GM21786 (cell line): ENCODE data around the gene ZNF429.
"Not testable (repeated sequence)": the region's sequence is repeated elsewhere in the genome, so short reads cannot be mapped to it uniquely, and the experiment has no call there.

Source experiments
- ATAC-seq: cut with Tn5 transposase; IDR thresholded peaks from one replicate; pipeline ENCODE4 v1.9.1; 2021; ENCODE audit not compliant: unreplicated experiment

The ZNF429 gene

DNA sequence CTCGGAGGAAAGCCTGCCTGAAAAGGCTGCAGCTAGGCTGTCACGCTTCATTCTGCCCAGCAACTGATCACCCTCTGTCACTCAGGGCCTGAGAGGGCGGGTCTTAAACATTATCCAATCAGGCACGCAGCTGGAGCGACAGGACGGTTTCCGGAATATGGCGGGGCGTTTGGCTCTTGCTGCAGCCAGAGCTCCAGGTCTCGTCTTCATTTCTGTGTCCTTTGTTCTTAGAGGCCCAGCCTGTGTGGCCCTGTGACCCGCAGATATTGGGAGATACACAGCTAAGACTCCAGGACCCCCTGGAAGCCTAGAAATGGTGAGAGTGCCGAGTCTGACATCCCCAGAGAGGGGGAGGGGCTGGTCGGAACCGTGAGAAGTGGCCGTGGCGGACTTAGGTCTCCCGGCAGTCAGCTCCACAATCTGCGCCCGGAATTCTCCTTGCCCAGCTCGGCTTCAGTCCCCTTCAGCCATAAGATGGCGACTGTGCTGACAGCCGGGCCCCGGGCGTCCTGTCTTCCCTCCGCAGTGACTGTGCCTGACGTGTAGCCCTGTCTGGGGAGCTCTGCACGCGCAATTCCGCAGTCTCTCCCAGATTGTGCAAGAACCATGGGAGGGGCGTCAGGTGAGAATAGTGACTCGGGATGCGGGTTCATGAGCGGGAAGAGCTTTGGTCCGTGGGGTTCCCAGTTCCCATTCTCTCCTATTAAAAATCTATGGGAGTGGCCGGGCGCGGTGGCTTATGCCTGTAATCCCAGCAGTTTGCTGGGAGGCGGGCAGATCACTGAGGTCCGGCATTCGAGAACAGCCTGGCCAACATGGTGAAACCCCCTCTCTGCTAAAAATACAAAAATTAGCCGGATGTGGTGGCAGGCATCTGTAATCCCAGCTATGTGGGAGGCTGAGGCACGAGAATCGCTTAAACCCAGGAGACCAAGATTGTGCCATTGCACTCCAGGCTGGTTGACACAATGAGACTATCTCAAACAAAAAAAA lies at the start of gene ZNF429:
ZNF429 (plus strand) TSS at position 144 of the 993 bp plus-strand sequence; CDS start at position 314, 170 bp downstream.
- peak; percentile 99 for ATAC-seq

DNA sequence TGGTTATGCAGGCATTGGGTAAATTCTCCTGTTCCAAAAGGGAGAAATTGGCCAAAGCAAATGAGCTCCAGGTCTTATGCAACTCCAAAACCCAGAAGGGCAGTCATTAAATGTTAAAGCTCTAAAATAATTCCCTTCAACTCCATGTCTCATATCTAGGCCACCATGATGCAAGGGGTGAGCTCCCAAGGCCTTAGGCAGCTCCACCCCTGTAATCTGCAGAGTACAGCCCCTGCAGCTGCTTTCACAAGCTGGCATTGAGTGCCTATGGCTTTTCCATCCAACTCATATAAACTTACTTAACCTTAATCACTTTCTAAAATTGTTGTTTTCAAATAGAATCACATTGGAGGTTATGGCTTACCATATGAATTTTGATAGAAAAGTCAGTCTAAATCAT lies 44.7 kb upstream of the ZNF429 start:
- no peak for ATAC-seq

DNA sequence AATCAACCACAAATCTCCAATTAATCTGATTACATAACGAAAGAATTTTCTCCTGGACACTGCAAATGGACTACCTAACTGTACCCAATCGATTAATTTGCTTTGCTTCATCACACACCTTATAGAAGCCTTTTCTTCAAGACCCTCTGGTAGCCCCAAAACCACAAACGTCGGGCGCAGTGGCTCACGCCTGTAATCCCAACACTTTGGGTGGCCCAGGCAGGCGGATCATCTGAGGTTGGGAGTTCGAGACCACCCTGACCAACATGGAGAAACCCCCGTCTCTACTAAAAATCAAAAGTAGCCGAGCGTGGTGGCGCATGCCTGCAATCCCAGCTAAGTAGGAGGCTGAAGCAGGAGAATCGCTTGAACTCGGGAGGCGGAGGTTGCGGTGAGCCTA lies 42.9 kb upstream of the ZNF429 start:
- ATAC-seq, result no peak

DNA sequence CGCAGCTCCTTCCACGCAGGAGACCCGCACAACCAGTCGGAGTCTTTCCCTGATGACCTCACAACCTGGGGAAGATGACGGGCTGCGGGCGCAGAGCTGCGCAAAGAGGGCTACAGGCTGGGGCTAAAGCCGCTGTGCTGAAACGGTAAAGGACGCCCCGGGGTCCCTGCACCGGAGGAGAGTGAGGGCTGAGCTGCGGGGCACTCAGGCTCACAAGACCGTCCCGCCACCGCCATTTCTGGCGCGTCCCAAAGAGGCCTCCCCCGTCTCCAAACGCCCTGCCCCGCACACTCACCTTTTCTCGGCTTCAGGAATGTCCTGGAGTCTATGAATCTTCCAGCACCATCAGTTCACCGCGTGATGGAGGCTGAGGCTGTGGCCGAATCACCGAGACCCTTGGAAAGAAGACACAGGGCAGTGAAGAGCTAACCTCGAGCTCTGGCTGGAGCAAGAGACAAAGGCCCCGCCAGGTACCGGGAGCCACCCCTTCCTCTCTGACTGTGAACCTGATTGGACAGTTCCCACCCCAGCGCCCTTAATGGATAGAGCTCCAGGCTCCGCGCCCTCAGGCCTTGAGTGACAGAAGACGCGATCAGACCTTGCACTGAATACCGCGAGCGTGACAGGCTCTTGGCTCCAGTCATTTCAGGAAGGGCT lies 41.8 kb upstream of the ZNF429 start:
- peak; percentile 72 for ATAC-seq

- ATAC-seq, result no peak
These were observed 38.8 kb upstream of the ZNF429 start for GRCh38 chr19:21466627-21467026.

DNA sequence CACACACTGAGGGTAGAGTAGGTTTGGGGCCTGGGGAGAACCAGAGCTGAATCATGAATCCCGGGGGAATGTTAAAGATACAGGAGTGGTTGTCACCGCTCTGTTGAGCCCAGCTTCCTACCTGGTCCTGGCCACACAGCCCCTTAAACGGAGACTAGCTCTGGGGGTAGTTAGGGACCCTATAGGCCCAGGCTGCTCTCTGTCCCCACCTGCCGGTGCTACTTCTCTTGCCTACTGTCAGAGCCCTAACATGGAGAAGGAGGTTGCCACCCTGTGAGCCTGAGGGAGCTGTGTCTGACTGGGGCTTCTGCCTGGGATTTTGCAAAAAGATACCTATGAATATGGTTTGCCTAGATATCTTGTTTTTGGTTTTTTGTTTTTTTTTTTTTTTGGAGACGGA lies 36.6 kb upstream of the ZNF429 start:
- ATAC-seq, result no peak

DNA sequence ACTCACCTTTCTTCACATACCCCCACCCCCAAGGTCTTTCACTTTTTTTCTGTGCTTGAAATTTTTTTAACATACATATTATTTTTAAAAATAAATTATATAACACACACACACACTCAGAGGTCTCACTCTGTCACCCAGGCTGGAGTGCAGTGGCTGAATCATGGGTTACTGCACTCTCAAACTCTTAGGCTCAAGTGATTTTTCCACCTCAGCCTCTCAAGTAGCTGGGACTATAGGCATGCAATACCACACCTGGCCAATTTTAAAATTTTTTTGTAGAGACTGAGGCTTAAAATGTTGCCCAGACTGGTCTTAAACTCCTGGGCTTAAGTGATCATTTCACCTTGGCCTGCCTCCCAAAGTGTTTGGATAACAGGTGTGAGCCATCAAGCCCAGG lies 32.9 kb upstream of the ZNF429 start:
- no peak for ATAC-seq

GRCh38 chr19:21474671-21475181 lies 30.7 kb upstream of the ZNF429 start:
- ATAC-seq, result peak; percentile 76

- ATAC-seq, result not testable (repeated sequence)
These were observed 23.0 kb upstream of the ZNF429 start for GRCh38 chr19:21482361-21482760.

DNA sequence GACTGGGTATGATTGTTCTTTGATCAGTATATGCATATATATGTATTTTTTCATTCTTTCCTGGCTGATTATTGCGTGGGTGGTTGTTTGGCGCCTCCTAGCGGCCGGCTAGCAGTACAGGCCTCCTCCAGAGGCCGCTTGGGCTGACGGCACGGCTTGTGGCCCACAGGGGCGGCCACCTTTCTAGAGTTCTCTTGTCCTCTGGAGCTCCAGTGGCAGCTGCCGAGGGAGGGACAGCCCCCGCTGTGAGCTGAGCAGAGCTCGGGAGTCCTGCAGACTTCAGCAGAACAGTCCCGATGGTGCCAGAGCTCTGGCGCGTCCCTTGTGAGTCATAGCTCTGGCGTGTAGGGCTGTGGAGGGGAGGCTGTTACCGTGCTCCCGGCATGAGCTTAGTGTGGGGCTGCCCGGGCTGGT lies 22.5 kb upstream of the ZNF429 start:
- ATAC-seq, result no peak

GRCh38 chr19:21483589-21484170 lies 21.7 kb upstream of the ZNF429 start:
- ATAC-seq, result no peak

GRCh38 chr19:21484631-21485030 lies 20.8 kb upstream of the ZNF429 start:
- ATAC-seq, result no peak

DNA sequence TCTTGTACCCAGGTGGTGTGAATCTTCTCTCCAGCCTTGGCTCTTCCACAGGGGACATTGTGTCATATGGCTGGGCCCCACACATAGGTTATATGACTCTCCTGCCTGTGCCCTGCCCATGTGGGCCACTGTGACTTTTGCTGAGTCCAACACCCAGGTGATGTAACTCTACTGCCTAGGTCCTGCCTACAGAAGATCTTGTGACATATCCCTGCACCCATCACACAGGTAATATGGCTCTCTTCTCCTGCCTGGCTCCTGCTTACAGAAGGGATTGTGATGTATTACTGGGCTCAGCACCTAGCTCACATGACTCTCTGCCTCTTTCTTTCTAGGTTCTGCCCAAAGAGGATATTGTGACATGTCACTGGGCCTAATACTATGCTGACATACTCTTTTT lies 19.5 kb upstream of the ZNF429 start:
- ATAC-seq, result no peak

- ATAC-seq, result no peak
These were observed 17.4 kb upstream of the ZNF429 start for GRCh38 chr19:21487969-21488368.

- no peak for ATAC-seq
These were observed 14.3 kb upstream of the ZNF429 start for GRCh38 chr19:21491146-21491545.

DNA sequence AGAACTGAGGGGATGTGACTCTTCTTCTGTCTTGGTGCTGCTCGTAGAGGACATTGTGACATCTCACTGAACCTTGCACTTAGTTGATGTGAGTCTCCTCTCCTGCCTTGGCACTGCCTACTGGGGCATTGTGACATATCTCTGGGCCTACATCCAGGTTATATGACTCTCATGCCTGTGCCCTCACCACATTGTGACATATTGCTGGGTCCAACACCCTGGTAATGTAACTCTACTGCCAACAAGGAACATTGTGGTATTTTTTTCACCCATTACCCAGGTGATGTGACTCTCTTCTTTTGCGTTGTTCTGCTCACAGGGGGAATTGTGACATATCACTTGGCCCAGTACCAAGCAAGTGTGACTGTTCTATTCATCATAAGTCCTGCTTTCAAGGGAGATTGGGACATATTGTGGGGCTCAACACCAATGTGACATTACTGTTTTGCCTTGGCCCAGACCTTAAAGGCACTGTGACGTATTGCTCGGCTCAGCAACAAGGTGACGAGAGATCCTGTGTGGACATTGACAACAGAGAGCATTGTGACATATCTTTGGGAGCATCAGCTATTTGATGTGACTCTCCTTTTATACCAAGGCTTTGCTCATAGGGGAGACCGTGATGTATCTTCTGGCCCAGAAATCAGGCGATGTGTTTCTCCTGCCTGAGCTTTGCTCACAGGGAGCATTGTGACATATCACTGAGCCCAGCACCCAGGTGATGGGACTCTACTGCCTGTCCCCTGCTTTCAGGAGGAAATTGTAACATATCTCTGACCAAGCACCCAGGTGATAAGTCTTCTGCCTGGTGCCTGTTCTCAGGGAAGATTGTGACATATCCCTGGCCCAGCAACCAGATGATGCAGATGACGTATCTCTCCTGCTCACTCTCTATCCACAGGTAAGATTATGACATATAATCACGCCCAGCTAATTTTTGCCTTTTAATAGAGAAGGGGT lies 12.2 kb upstream of the ZNF429 start:
- no peak for ATAC-seq

- no peak for ATAC-seq
These were observed 8.5 kb upstream of the ZNF429 start for GRCh38 chr19:21496876-21497275.

DNA sequence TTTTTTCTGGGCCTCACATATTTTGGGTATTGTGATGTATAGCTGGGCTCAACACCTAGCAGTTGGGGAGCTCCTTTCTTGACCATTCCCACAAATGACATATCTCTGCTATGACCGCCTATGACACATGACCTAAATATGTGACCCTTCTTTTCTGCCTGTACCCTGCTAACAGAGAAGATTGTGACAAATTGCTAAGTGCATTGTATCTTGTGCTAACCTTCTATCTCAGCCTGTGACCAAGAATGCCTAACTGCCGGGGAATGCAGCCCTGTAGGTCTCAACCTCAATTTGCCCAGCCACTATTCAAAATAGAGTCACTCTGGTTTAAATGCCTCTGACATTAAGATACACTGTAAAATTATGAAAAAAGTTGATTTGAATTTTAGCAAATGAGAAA lies 6.8 kb upstream of the ZNF429 start:
- ATAC-seq, result no peak

DNA sequence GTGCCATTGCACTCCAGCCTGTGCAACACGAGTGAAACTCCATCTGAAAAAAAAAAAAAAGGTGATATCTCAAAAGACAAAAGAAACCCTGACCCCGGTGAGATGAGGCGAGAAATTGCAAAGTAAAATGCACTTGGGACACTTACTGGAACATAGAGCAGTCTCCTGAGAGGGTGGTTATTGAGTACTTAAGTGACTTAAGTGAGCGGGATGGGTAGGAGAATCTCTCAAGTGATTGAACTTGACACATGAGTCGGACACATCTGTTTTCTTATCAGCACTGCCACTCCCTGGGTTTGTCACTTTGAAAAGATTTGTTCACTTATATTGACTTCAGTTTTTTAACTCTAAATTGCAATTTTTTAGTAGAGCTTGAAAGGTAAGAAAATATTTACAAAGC lies 2.8 kb downstream of the ZNF429 start:
- ATAC-seq, result no peak

DNA sequence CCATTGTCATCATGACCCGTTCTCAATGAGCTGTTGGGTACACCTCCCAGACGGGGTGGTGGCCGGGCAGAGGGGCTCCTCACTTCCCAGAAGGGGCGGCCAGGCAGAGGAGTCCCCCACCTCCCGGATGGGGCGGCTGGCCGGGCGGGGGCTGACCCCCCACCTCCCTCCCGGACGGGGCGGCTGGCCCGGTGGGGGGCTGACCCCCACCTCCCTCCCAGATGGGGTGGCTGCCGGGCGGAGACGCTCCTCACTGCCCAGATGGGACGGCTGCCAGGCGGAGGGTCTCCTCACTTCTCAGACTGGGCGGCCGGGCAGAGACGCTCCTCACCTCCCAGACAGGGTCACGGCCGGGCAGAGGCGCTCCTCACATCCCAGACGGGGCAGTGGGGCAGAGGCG lies 5.7 kb downstream of the ZNF429 start:
- ATAC-seq, result not testable (repeated sequence)
